ENCODE measurements around the gene FHIT. TPM values are rescaled to one million over a fixed set of nuclear protein-coding genes. Genes with fewer than 3 reads are reported as not detected.

The FHIT gene
- total and polyA plus RNA-seq, 4 donors, result 2.1 to 14.7 (median 6.6) TPM

- H3K4me1 ChIP-seq (ENCODE audit: control insufficient read depth in 4 of 4, insufficient read depth in 4 of 4, low read length in 3 of 4), result no peaks in the 10 kb centered on the region
- no peaks in the 10 kb centered on the region for H3K27me3 ChIP-seq (ENCODE audit: control insufficient read depth in 4 of 4, insufficient read depth in 4 of 4, low read length in 3 of 4)
- H3K4me3 ChIP-seq (ENCODE audit: low read depth in 1 of 3, low read length in 3 of 3), result no peak overlapping the region
- WGBS, result 98% methylated on average over 1 of the region's 1 CpG
- H3K9me3 ChIP-seq (ENCODE audit: control insufficient read depth in 4 of 4, low read length in 3 of 4), result no peaks in the 10 kb centered on the region
- TF ChIP-seq RAD21 (IDR thresholded peaks at IDR 0.05) (no peak), HNF4G (IDR thresholded peaks at IDR 0.05) (no peak), JUND (IDR thresholded peaks at IDR 0.05) (no peak), GABPA (IDR thresholded peaks at IDR 0.05 in 1 of 2, conservative IDR thresholded peaks at IDR 0.05 in 1 of 2) (no peak), SP1 (IDR thresholded peaks at IDR 0.05) (no peak), EGR1 (IDR thresholded peaks at IDR 0.05; ENCODE audit: low read depth in 2 of 2) (no peak), CTCF (IDR thresholded peaks at IDR 0.05; ENCODE audit: low read depth, low read length, missing input control) (no peak), MAX (IDR thresholded peaks at IDR 0.05) (no peak), HNF4A (conservative IDR thresholded peaks at IDR 0.05) (no peak), FOXA1 (IDR thresholded peaks at IDR 0.05) (no peak)
- H3K27ac ChIP-seq (ENCODE audit: low read depth in 1 of 2, low read length in 2 of 2), result no peak overlapping the region
- no peak overlapping the region for H3K9ac ChIP-seq (ENCODE audit: low read depth in 1 of 2, low read length in 2 of 2)
- no peaks in the 10 kb centered on the region for H3K36me3 ChIP-seq (ENCODE audit: control insufficient read depth in 4 of 4, insufficient read depth in 3 of 4, low read depth in 1 of 4, low read length in 3 of 4)
- DNase-seq (ENCODE audit: low spot score), result no peak
These were observed 215.7 kb downstream of the FHIT start for GRCh38 chr3:61035573-61035972.

GRCh38 chr3:61032991-61033390 lies 218.3 kb downstream of the FHIT start:
- TF ChIP-seq TAF1 (conservative IDR thresholded peaks at IDR 0.05) (no peak), HNF4G (IDR thresholded peaks at IDR 0.05) (no peak), MAX (IDR thresholded peaks at IDR 0.05) (no peak), GABPA (IDR thresholded peaks at IDR 0.05 in 1 of 2, conservative IDR thresholded peaks at IDR 0.05 in 1 of 2) (no peak), SP1 (IDR thresholded peaks at IDR 0.05) (no peak), JUND (IDR thresholded peaks at IDR 0.05) (no peak), ZBTB33 (IDR thresholded peaks at IDR 0.05) (no peak), ATF3 (IDR thresholded peaks at IDR 0.05) (no peak), FOXA1 (IDR thresholded peaks at IDR 0.05) (no peak), NR2F2 (IDR thresholded peaks at IDR 0.05) (no peak), HNF4A (conservative IDR thresholded peaks at IDR 0.05) (no peak), RAD21 (IDR thresholded peaks at IDR 0.05) (no peak), CTCF (IDR thresholded peaks at IDR 0.05; ENCODE audit: low read depth, low read length, missing input control) (no peak), RXRA (IDR thresholded peaks at IDR 0.05) (no peak), REST (IDR thresholded peaks at IDR 0.05) (no peak), FOXA2 (IDR thresholded peaks at IDR 0.05) (no peak), EGR1 (IDR thresholded peaks at IDR 0.05; ENCODE audit: low read depth in 2 of 2) (no peak), YY1 (IDR thresholded peaks at IDR 0.05) (no peak)
- Histone ChIP-seq H3K9me3 (ENCODE audit: control insufficient read depth in 4 of 4, low read length in 3 of 4) (no peaks in the 10 kb centered on the region), H3K4me1 (ENCODE audit: control insufficient read depth in 4 of 4, insufficient read depth in 4 of 4, low read length in 3 of 4) (no peaks in the 10 kb centered on the region), H3K27me3 (ENCODE audit: control insufficient read depth in 4 of 4, insufficient read depth in 4 of 4, low read length in 3 of 4) (no peaks in the 10 kb centered on the region), H3K36me3 (ENCODE audit: control insufficient read depth in 4 of 4, insufficient read depth in 3 of 4, low read depth in 1 of 4, low read length in 3 of 4) (no peaks in the 10 kb centered on the region), H3K27ac (ENCODE audit: low read depth in 1 of 2, low read length in 2 of 2) (no peak overlapping the region), H3K4me3 (ENCODE audit: low read depth in 1 of 3, low read length in 3 of 3) (no peak overlapping the region), H3K9ac (ENCODE audit: low read depth in 1 of 2, low read length in 2 of 2) (no peak overlapping the region)
- 85% methylated on average over 5 of the region's 5 CpGs for WGBS
- DNase-seq (ENCODE audit: low spot score), result no peak

All from liver (tissue), 9 donors.